Colonic mucosa (tissue), 4 donors: Measurements from ENCODE around the gene RNF227. TPM values are rescaled to one million over a fixed set of nuclear protein-coding genes. Genes with fewer than 3 reads are reported as not detected.

Experiments used
- DNase-seq: peaks from one replicate; pipeline ENCODE4 v3.0.0-alpha.2; 2020
- H3K27ac ChIP-seq: fragments of 200-600 bp; one replicate; pipeline ENCODE4 v1.8.0; 2021
- H3K27me3 ChIP-seq: fragments of 200-600 bp; one replicate; pipeline ENCODE4 v1.8.0; 2021
- H3K36me3 ChIP-seq: fragments of 200-600 bp; one replicate; pipeline ENCODE4 v1.8.0; 2021
- H3K4me1 ChIP-seq: fragments of 200-600 bp; one replicate; pipeline ENCODE4 v1.8.0; 2021; ENCODE audit warnings: mild to moderate bottlenecking
- H3K4me3 ChIP-seq: fragments of 200-600 bp; one replicate; pipeline ENCODE4 v1.8.0; 2021
- H3K9ac ChIP-seq, 2 donors: one replicate each; pipeline ENCODE4 v1.7.0; 2013; ENCODE audit warnings: control low read depth in 2 of 2, low read depth in 2 of 2, low read length in 2 of 2
- H3K9me3 ChIP-seq: fragments of 200-600 bp; one replicate; pipeline ENCODE4 v1.8.0; 2021
- CTCF ChIP-seq: fragments of 200-600 bp; IDR thresholded peaks from one replicate; pipeline ENCODE4 v1.8.0; 2022; ENCODE audit warnings: antibody characterized with exemption, mild to moderate bottlenecking
- intact Hi-C: fragments of 100-400 bp; cut with DNase I; formaldehyde crosslinking; loops from one replicate; pipeline ENCODE4 v1.14.1; 2022
- total RNA-seq, 2 donors: library from RNA; stranded (reverse); fragmentation: NEBNext Ultra II Directional in 1 of 2; extraction: Animal tissue kit (Norgen Biotek cat#: 25700) in 1 of 2; gene quantifications; one replicate each; pipeline ENCODE4 v1.2.1, GENCODE V29; 2021
- donor health status: healthy.
- donor health status: DM: no; HTN: no; CAD: no.
- donor health status: DM: no; HTN: no; CAD: no.

The RNF227 gene
- total RNA-seq, result 1 to 10 TPM; 2.8 to 3.0 TPM

- TF ChIP-seq CTCF, result no peak
- H3K4me3 ChIP-seq, result peak within 1 kb of the TSS; percentile 67
- peak within 1 kb of the TSS; percentile 97 for H3K27ac ChIP-seq
- peaks cover 9% of the 10 kb centered on the region for H3K4me1 ChIP-seq
- no peaks in the 10 kb centered on the region for H3K27me3 ChIP-seq
- H3K9ac ChIP-seq, result peak within 1 kb of the TSS; percentile 81 to 91
- no peaks in the 10 kb centered on the region for H3K36me3 ChIP-seq
- peak; percentile 96 for DNase-seq
- H3K9me3 ChIP-seq, result no peaks in the 10 kb centered on the region
- intact Hi-C loops, result no loop called here
Observed at GRCh38 chr17:7915611-7916384, at the start of gene RNF227. RNF227 (minus strand) TSS chr17:7916289; CDS start chr17:7916195, 94 bp downstream.

GRCh38 chr17:7961421-7961820 is 45.3 kb upstream of the RNF227 start:
- Histone ChIP-seq H3K36me3 (no peaks in the 10 kb centered on the region), H3K4me3 (no peak overlapping the region), H3K9ac (no peak overlapping the region), H3K9me3 (no peaks in the 10 kb centered on the region), H3K4me1 (no peaks in the 10 kb centered on the region), H3K27me3 (no peaks in the 10 kb centered on the region), H3K27ac (no peak overlapping the region)
- TF ChIP-seq CTCF, result no peak
- DNase-seq, result no peak
- intact Hi-C loops, result no loop called here

GRCh38 chr17:7959503-7960253 is 43.6 kb upstream of the RNF227 start:
- no peak for TF ChIP-seq CTCF
- no peak overlapping the region for H3K4me3 ChIP-seq
- no peak overlapping the region for H3K27ac ChIP-seq
- H3K4me1 ChIP-seq, result no peaks in the 10 kb centered on the region
- DNase-seq, result no peak
- no peaks in the 10 kb centered on the region for H3K27me3 ChIP-seq
- intact Hi-C loops, result no loop called here
- no peak overlapping the region for H3K9ac ChIP-seq
- no peaks in the 10 kb centered on the region for H3K36me3 ChIP-seq
- H3K9me3 ChIP-seq, result no peaks in the 10 kb centered on the region

- no peak for DNase-seq
Observed at GRCh38 chr17:7956228-7956965, 40.3 kb upstream of the RNF227 start.

More at GRCh38 chr17:7956228-7956965, 40.3 kb upstream of the RNF227 start:
- no peak for TF ChIP-seq CTCF
- H3K4me3 ChIP-seq, result no peak overlapping the region
- no peak overlapping the region for H3K9ac ChIP-seq
- intact Hi-C loops, result no loop called here
- no peaks in the 10 kb centered on the region for H3K36me3 ChIP-seq
- H3K27me3 ChIP-seq, result no peaks in the 10 kb centered on the region
- no peaks in the 10 kb centered on the region for H3K9me3 ChIP-seq
- no peak overlapping the region for H3K27ac ChIP-seq
- H3K4me1 ChIP-seq, result no peaks in the 10 kb centered on the region
